Left lung (tissue), 10 donors: ENCODE results near the gene CREB3L4. TPM values are rescaled to one million over a fixed set of nuclear protein-coding genes. Genes with fewer than 3 reads are reported as not detected.

Source experiments
- ATAC-seq: fragments of 200-7000 bp; cut with Tn5 transposase; one replicate; pipeline ENCODE4 v1.9.1; 2020; ENCODE audit warnings: moderate library complexity
- DNase-seq, 4 donors: peaks; one replicate each; pipeline ENCODE4 v3.0.0-alpha.2; 2013 to 2020
- H3K27ac ChIP-seq, 2 donors: fragments of 200-600 bp; sonication (generic) in 1 of 2; one replicate each; pipeline versions ENCODE4 v1.5.0 to v1.8.0; 2020 to 2021
- H3K27me3 ChIP-seq, 2 donors: fragments of 200-600 bp; sonication (generic) in 1 of 2; one replicate each; pipeline versions ENCODE4 v1.5.0 to v1.8.0; 2020 to 2021
- H3K36me3 ChIP-seq, 2 donors: fragments of 200-600 bp; sonication (generic) in 1 of 2; one replicate each; pipeline versions ENCODE4 v1.5.0 to v1.8.0; 2020 to 2021
- H3K4me1 ChIP-seq, 2 donors: fragments of 200-600 bp; one replicate each; pipeline ENCODE4 v1.8.0; 2021
- H3K4me3 ChIP-seq, 2 donors: fragments of 200-600 bp; sonication (generic) in 1 of 2; one replicate each; pipeline versions ENCODE4 v1.5.0 to v1.8.0; 2020 to 2021; ENCODE audit warnings: mild to moderate bottlenecking in 1 of 2
- H3K9me3 ChIP-seq, 2 donors: fragments of 200-600 bp; sonication (generic) in 1 of 2; one replicate each; pipeline versions ENCODE4 v1.5.0 to v1.8.0; 2020 to 2021
- CTCF ChIP-seq, 2 donors: fragments of 200-600 bp; sonication (generic) in 1 of 2; IDR thresholded peaks; one replicate each; pipeline versions ENCODE4 v1.5.0 to v1.8.0; 2021; ENCODE audit warnings: antibody characterized with exemption in 2 of 2
- intact Hi-C, 2 donors: fragments of 100-400 bp; cut with DNase I; formaldehyde crosslinking; loops; one replicate each; pipeline versions ENCODE4 v1.11.2 to v1.14.2; 2022
- polyA plus RNA-seq, 6 donors: library from polyadenylated mRNA; unstranded; fragments of 120-200 nt; gene quantifications; one replicate each; pipeline ENCODE4 v1.2.1, GENCODE V29; 2013; ENCODE audit not compliant: insufficient read length in 6 of 6
- total RNA-seq, 2 donors: library from RNA; stranded (reverse); fragmentation: NEBNext Ultra II Directional; extraction: Animal tissue kit (Norgen Biotek cat#: 25700); gene quantifications; one replicate each; pipeline ENCODE4 v1.2.1, GENCODE V29; 2021
- donor health status: DM: no; HTN: yes; CAD: no.
- donor health status: DM: no; HTN: no; CAD: no.

The CREB3L4 gene
- total and polyA plus RNA-seq, 8 donors = 9.3 to 44.3 (median 35.2) TPM

- H3K36me3 ChIP-seq = peaks cover 0 to 97% of the 10 kb centered on the region in 2 donors
- ATAC-seq = no peak
- H3K9me3 ChIP-seq = no peaks in the 10 kb centered on the region
- no peak overlapping the region for H3K27ac ChIP-seq
- intact Hi-C loops = no loop called here
- H3K4me1 ChIP-seq = peaks cover 0 to 21% of the 10 kb centered on the region in 2 donors
- no peaks in the 10 kb centered on the region for H3K27me3 ChIP-seq
- no peak for DNase-seq
- TF ChIP-seq CTCF (IDR thresholded peaks at IDR 0.05) = no peak
- no peak overlapping the region for H3K4me3 ChIP-seq
Observed at GRCh38 chr1:153938996-153939395, 28.7 kb upstream of the CREB3L4 start.

GRCh38 chr1:153939476-153939875, 28.2 kb upstream of the CREB3L4 start:
- H3K36me3 ChIP-seq = peaks cover 0 to 94% of the 10 kb centered on the region in 2 donors
- H3K4me1 ChIP-seq = peaks cover 0 to 26% of the 10 kb centered on the region in 2 donors
- ATAC-seq = no peak
- no peak for TF ChIP-seq CTCF (IDR thresholded peaks at IDR 0.05)
- intact Hi-C loops = no loop called here
- peak in 1 of 4 donors; percentile 29 for DNase-seq
- no peak overlapping the region for H3K27ac ChIP-seq
- no peaks in the 10 kb centered on the region for H3K9me3 ChIP-seq
- no peaks in the 10 kb centered on the region for H3K27me3 ChIP-seq
- no peak overlapping the region for H3K4me3 ChIP-seq

- DNase-seq = peak in 1 of 4 donors; percentile 14
- H3K4me3 ChIP-seq = no peak overlapping the region
- no peaks in the 10 kb centered on the region for H3K27me3 ChIP-seq
- peaks cover 0 to 81% of the 10 kb centered on the region in 2 donors for H3K36me3 ChIP-seq
- no peak for TF ChIP-seq CTCF (IDR thresholded peaks at IDR 0.05)
- H3K4me1 ChIP-seq = peaks cover 0 to 34% of the 10 kb centered on the region in 2 donors
- H3K9me3 ChIP-seq = no peaks in the 10 kb centered on the region
- intact Hi-C loops = loop anchor here in 1 of 2 donors (10.0 kb wide), 1 partner anchor 116 kb away; no protein-coding TSS in a partner anchor
- no peak for ATAC-seq
- H3K27ac ChIP-seq = no peak overlapping the region
Observed at GRCh38 chr1:153940756-153941155, 26.9 kb upstream of the CREB3L4 start.

- ATAC-seq = no peak
- H3K9me3 ChIP-seq = no peaks in the 10 kb centered on the region
- H3K4me3 ChIP-seq = no peak overlapping the region
- peaks cover 4 to 41% of the 10 kb centered on the region in 2 donors for H3K4me1 ChIP-seq
- H3K27ac ChIP-seq = no peak overlapping the region
- peak in 1 of 4 donors; percentile 27 for DNase-seq
- no peak for TF ChIP-seq CTCF (IDR thresholded peaks at IDR 0.05)
- H3K27me3 ChIP-seq = no peaks in the 10 kb centered on the region
- intact Hi-C loops = loop anchor here in 1 of 2 donors (10.0 kb wide), 1 partner anchor 117 kb away; no protein-coding TSS in a partner anchor
- peaks cover 0 to 69% of the 10 kb centered on the region in 2 donors for H3K36me3 ChIP-seq
Observed at GRCh38 chr1:153941826-153942725, 25.6 kb upstream of the CREB3L4 start.
